Breast epithelium (tissue), 3 donors: ENCODE results near the gene FBXW9.

Experiments
- POLR2A ChIP-seq: fragments of 450-650 bp; IDR thresholded peaks from one replicate; pipeline ENCODE4 v1.6.1; 2016; ENCODE audit warnings: antibody characterized with exemption, mild to moderate bottlenecking, moderate library complexity
- TF ChIP-seq, protein P1 (sequence below), 3 donors: fragments of 450-650 bp; IDR thresholded peaks; one replicate each; pipeline ENCODE4 v1.5.1; 2016 to 2017; ENCODE audit warnings: antibody characterized with exemption in 3 of 3, mild to moderate bottlenecking in 3 of 3, moderate library complexity in 3 of 3

DNA sequence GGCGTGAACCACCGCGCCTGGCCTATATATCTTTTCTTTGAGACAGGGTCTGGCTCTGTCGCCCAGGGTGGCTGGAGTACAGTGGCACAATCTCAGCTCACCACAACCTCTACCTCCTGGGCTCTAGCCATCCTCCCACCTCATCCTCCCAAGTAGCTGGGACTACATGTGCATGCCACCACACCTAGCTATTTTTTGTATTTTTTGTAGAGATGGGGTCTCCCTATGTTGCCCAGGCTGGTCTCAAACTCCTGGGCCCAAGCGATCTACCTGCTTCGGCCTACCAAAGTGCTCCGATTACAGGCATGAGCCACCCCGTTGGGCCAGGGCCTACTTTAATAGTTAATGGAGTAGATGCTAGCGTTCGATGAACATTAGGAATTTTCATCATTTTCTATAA lies 23.9 kb upstream of the FBXW9 start:
- TF ChIP-seq, protein P1, sequence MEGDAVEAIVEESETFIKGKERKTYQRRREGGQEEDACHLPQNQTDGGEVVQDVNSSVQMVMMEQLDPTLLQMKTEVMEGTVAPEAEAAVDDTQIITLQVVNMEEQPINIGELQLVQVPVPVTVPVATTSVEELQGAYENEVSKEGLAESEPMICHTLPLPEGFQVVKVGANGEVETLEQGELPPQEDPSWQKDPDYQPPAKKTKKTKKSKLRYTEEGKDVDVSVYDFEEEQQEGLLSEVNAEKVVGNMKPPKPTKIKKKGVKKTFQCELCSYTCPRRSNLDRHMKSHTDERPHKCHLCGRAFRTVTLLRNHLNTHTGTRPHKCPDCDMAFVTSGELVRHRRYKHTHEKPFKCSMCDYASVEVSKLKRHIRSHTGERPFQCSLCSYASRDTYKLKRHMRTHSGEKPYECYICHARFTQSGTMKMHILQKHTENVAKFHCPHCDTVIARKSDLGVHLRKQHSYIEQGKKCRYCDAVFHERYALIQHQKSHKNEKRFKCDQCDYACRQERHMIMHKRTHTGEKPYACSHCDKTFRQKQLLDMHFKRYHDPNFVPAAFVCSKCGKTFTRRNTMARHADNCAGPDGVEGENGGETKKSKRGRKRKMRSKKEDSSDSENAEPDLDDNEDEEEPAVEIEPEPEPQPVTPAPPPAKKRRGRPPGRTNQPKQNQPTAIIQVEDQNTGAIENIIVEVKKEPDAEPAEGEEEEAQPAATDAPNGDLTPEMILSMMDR (IDR thresholded peaks at IDR 0.05): no peak
- TF ChIP-seq POLR2A: no peak
